ENCODE measurements around the gene LBX1.
"Not testable (repeated sequence)": the region's sequence is repeated elsewhere in the genome, so short reads cannot be mapped to it uniquely, and the experiment has no call there.

LBX1 gene

DNA sequence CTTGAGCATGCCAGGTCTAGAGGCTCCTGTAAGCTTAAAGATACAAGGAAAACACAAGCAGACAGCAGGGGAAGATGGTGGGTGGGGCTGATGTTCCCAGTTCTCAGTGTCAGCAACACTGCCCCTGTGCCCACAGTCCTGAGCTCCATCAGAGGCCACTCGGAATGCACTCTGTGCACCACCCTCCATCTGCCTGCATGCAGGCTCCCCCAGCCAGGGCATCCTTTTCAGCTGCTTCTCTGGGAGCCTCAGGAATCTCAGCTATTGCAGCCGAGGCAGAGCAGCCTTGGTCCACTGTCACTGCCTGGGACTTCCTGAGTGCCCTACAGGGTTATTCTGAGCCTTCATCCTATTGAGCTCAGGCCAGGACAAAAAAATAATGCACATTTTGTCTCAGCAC lies 22.2 kb downstream of the LBX1 start:
- DNase-seq (ENCODE audit: low read depth in 2 of 2): no peak

DNA sequence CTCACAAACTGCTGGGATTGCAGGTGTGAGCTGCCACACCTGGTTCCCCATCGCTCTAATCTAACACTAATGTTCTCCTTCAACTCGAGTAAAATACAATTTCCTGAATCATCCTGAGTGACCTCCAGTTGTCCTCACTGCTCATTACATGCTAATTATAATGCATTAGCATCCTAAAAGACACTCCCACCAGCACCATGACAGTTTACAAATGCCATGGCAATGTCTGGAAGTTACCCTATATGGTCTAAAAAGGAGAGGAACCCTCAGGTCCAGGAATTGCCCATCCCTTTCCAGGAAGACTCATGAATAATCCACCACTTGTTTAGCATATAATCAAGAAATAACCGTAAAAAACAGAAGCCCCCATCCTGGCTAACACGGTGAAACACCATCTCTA lies 26.6 kb downstream of the LBX1 start:
- not testable (repeated sequence) for DNase-seq (ENCODE audit: low read depth in 2 of 2)

DNA sequence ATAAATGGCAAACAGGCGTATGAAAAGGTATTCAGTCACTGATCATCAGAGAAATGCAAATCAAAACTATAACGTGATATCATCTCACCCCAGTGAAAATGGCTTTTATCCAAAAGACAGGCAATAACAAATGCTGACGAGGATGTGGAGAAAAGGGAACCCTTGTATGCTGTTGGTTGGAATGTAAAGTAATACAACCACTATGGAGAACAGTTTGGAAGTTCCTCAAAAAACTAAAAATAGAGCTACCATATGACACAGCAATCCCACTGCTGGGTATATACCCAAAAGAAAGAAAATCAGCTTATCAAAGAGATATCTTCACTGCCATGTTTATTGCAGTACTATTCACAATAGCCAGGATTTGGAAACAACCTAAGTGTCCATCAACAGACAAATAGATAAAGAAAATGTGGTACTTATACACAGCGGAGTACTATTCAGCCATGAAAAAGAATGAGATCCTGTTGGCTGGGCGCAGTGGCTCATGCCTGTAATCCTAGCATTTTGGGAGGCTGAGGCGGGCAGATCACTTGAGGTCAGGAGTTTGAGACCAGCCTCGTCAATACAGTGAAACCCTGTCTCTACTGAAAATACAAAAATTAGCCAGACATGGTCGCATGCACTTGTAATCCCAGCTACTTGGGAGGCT lies 30.8 kb downstream of the LBX1 start:
- DNase-seq (ENCODE audit: low read depth in 2 of 2): not testable (repeated sequence)

- DNase-seq (ENCODE audit: low read depth in 2 of 2): no peak
Measured at GRCh38 chr10:101195921-101196320, 33.3 kb downstream of the LBX1 start.

DNA sequence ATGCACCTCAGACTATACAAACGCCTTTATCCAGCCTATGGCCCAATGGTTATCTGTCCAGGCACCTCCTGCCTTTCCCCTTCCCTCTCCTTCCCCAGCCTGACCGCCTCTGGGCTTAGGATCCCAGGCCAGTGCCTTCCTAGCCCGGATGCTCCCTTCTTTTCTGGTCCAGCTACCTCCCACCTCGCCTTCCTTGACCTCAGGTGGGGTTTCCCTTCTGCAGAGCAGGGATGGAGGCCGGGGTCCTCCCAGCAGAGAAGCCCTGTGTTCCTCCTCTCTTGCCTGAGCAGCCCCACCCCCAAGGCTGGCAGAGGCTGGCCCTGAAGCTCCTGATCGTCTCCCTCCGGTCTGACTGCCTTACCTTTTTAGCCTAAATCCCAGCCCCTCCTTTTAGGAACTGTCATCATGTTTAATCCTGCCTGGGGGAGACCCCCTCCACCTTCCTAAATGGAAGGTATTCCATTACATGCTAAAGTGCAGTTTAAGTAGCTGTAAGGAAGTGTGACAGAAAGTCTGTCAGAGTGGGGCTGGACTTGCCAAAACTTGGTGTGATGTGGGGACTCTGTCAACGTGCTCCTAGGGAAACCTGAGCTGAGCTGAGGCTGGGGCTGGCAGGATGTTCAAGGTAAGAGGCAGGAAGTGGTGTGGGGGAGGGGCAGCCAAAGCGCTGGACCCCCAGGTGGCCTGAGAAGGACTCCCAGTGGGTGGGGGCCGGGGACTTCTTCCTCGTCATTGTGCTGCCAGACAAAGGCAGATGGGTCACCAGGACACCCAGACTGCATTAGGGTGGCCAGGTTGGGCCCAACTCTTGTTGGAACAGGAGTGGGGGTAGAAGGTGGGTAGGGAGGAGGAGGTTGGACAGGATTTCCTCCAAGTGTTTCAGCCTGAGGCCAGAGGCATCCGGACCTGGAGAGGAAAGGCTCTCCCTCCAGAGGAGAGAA lies 39.5 kb downstream of the LBX1 start:
- no peak for DNase-seq (ENCODE audit: low read depth in 2 of 2)

DNA sequence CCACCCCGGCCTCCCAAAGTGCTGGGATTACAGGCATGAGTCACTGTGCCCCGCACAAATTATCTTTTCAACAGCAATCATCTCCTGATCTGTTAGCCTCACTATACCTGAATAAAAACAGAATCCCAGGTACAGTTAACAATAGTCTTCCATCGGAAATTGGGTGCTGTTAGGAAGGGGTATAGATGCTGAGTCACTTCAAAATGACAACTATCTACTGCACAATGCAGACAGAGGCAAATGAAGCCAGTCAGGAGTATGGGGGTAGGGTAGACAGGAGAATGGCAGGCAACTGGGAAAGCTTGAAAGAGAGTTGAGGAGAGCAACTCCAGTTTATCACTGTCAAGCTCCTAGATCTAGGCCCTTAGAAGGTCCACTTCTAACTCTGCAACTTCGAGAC lies 40.3 kb downstream of the LBX1 start:
- no peak for DNase-seq (ENCODE audit: low read depth in 2 of 2)

DNA sequence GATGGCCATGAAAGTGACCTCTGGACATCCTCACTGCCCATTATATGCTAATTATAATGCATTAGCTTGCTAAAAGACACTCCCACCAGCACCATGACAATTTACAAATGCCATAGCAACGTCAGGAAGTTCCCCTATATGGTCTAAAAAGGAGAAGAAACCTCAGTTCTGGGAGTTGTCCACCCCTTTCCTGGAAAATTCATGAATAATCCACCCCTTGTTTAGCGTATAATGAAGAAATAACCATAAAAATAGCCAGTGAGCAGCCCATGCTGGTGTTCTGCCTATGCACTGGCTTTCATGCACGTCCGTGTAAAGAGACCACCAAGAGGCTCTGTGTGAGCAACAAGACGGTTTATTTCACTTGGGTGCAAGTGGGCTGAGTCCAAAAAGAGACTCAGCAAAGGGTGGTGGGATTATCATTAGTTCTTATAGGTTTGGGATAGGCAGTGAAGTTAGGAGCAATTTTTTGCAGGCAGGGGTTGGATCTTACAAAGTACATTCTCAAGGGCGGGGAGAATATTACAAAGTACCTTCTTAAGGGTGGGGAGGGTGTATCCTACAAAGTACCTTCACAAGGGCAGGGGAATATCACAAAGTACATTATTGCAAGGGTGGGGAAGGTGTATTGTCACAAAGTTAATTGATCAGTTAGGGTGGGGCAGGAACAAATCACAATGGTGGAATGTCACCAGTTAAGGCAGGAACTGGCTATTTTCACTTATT lies 45.6 kb downstream of the LBX1 start:
- DNase-seq (ENCODE audit: low read depth in 2 of 2): no peak

DNA sequence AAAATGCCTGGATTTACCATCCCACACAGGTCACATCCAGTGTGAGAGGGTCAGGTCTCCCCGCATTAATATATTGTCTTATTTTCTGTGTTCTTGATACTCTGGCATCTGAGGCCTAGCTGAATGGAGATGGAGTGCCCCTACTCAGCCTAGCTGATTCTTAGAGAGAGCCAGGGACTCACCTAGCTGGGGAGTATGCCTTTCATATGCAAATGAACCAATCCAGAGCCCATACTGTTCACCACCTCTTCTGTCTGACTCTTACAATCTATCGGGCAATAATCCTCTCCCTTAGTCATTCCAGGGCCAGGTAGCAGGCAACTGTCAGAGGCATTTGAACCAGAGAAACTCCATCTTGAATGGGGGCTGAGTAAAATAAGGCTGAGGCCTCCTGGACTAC lies 46.3 kb downstream of the LBX1 start:
- DNase-seq (ENCODE audit: low read depth in 2 of 2): no peak
